Caco-2 (cell line): Measurements from ENCODE around the gene MORC2. TPM values are rescaled to one million over a fixed set of nuclear protein-coding genes. Genes with fewer than 3 reads are reported as not detected.

Experiments used
- BruUV-seq: library from RNA; stranded (reverse); fragments of 400-500 nt; replicated peaks from 2 replicates; lab custom pipeline; 2021; lab: Mats Ljungman, UMichigan
- CTCF ChIA-PET: fragments of 300-600 bp; sonication (Branson Sonifier 250); formaldehyde crosslinking; loops from one replicate; lab custom pipeline; 2022; ENCODE audit warnings: antibody characterized with exemption; lab: Charles Lee
- POLR2A ChIA-PET: fragments of 300-600 bp; sonication (Branson Sonifier 250); formaldehyde crosslinking; loops from one replicate; lab custom pipeline; 2022; ENCODE audit warnings: antibody characterized with exemption; lab: Charles Lee
- DNase-seq, 2 experiments: peaks; one replicate each; pipeline versions ENCODE4 v3.0.0 to v3.0.0-alpha.2; 2020 to 2022
- H3K27me3 ChIP-seq: replicated peaks from 2 replicates; pipeline ENCODE4 v1.6.0; 2011; ENCODE audit warnings: low read length; ENCODE audit not compliant: control insufficient read depth, insufficient read depth
- H3K36me3 ChIP-seq: 2 replicates; pipeline ENCODE4 v1.5.1; 2011; ENCODE audit warnings: low read length; ENCODE audit not compliant: control insufficient read depth, insufficient read depth
- H3K4me1 ChIP-seq: fragments of 250-450 bp; sonication (Bioruptor Pico); 2 replicates; pipeline ENCODE4 v1.5.1; 2020; ENCODE audit warnings: mild to moderate bottlenecking
- H3K4me3 ChIP-seq: 2 replicates; pipeline ENCODE4 v1.5.1; 2011; ENCODE audit warnings: low read depth, mild to moderate bottlenecking, control low read depth, low read length
- H3K9me3 ChIP-seq: fragments of 250-450 bp; sonication (Bioruptor Pico); 2 replicates; pipeline ENCODE4 v1.5.1; 2020; ENCODE audit warnings: mild to moderate bottlenecking, moderate library complexity
- H3K27ac Mint-ChIP-seq: one replicate; pipeline ENCODE4 v1.8.0; 2022; ENCODE audit warnings: mixed read lengths; ENCODE audit not compliant: unreplicated experiment
- H3K27me3 Mint-ChIP-seq: one replicate; pipeline ENCODE4 v1.8.0; 2022; ENCODE audit warnings: mixed read lengths; ENCODE audit not compliant: insufficient read depth, unreplicated experiment
- H3K36me3 Mint-ChIP-seq: one replicate; pipeline ENCODE4 v1.8.0; 2022; ENCODE audit warnings: mild to moderate bottlenecking, mixed read lengths; ENCODE audit not compliant: insufficient read depth, unreplicated experiment
- H3K4me1 Mint-ChIP-seq: one replicate; pipeline ENCODE4 v1.8.0; 2022; ENCODE audit warnings: low read depth, mixed read lengths; ENCODE audit not compliant: unreplicated experiment
- H3K4me3 Mint-ChIP-seq: one replicate; pipeline ENCODE4 v1.8.0; 2022; ENCODE audit warnings: mild to moderate bottlenecking, moderate library complexity, mixed read lengths; ENCODE audit not compliant: unreplicated experiment
- H3K9me3 Mint-ChIP-seq: one replicate; pipeline ENCODE4 v1.8.0; 2022; ENCODE audit warnings: mixed read lengths; ENCODE audit not compliant: unreplicated experiment
- intact Hi-C: fragments of 100-400 bp; cut with micrococcal nuclease; formaldehyde crosslinking; loops from one replicate; pipeline ENCODE4 v1.10.0; 2022; ENCODE audit not compliant: unreplicated experiment
- total RNA-seq: library from RNA; stranded (reverse); gene quantifications from 2 replicates; pipeline ENCODE4 v1.2.3, GENCODE V29; 2022
- TF ChIP-seq, protein P1 (sequence below), 2 experiments: fragments of 200-600 bp in 1 of 2; IDR thresholded peaks; 1 replicate in 1 of 2; 2 replicates in 1 of 2; pipeline versions ENCODE4 v1.5.1 to v1.8.0; 2011 to 2022; ENCODE audit warnings: antibody characterized with exemption in 1 of 2, control low read depth in 1 of 2, inconsistent platforms in 1 of 2, low read depth in 1 of 2, low read length in 1 of 2, mild to moderate bottlenecking in 1 of 2, moderate library complexity in 1 of 2; ENCODE audit not compliant: insufficient read depth in 1 of 2, severe bottlenecking in 1 of 2, unreplicated experiment in 1 of 2

Gene MORC2
- total RNA-seq, 1 experiment from 2014 or later, result 49.9 TPM

DNA sequence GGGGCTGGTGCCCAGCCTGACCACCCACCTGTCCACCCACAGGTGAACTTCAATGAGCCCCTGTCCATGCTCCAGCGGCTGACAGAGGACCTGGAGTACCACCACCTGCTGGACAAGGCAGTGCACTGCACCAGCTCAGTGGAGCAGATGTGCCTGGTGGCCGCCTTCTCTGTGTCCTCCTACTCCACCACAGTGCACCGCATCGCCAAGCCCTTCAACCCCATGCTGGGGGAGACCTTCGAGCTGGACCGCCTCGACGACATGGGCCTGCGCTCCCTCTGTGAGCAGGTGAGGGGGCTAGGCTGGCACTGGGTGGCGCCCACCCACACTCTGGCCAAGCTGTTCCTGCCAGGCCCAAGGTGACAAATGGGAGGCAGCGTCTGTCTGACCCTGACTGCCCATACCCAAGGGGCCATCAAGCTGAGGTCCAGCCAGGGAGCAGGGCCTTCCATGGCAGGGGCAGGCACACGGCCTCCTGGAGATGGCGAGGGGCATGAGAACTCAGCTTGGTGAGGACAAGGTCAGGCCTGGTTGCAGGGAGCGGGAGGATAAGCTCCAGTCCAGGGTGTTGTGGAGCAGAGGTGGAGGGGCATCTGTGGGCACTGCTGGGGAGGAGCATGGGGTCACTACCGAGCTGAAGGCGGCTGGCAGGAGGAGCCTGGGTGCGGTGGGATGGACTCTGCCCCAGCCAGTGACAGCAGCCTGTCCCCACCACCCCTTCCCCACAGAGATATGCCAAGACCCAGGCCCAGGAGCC, 77.7 kb downstream of the MORC2 start:
- H3K4me1 Mint-ChIP-seq, result no peaks in the 10 kb centered on the region
- no peaks in the 10 kb centered on the region for H3K9me3 Mint-ChIP-seq
- no peak overlapping the region for H3K4me3 Mint-ChIP-seq
- H3K36me3 Mint-ChIP-seq, result peaks cover 31% of the 10 kb centered on the region
- Histone ChIP-seq H3K4me3 (no peak overlapping the region), H3K36me3 (no peaks in the 10 kb centered on the region; the same call in none of the 2 replicates), H3K27me3 (no peaks in the 10 kb centered on the region), H3K9me3 (no peaks in the 10 kb centered on the region), H3K4me1 (no peaks in the 10 kb centered on the region)
- intact Hi-C loops, result loop anchor here (1.0 kb wide), 1 partner anchor 128 kb away; no protein-coding TSS in a partner anchor
- no peaks in the 10 kb centered on the region for H3K27me3 Mint-ChIP-seq
- ChIA-PET POLR2A (no interaction called here), CTCF (interaction anchor here (0.7 to 2.4 kb wide), 5 partner anchors 9 to 245 kb away, joined by 3 to 10 read pairs (median 4); no protein-coding TSS in a partner anchor)
- peak in 1 of 2 experiments; percentile 64 for DNase-seq
- no peak overlapping the region for H3K27ac Mint-ChIP-seq
- BruUV-seq, result no TSS peak
- TF ChIP-seq, protein P1, sequence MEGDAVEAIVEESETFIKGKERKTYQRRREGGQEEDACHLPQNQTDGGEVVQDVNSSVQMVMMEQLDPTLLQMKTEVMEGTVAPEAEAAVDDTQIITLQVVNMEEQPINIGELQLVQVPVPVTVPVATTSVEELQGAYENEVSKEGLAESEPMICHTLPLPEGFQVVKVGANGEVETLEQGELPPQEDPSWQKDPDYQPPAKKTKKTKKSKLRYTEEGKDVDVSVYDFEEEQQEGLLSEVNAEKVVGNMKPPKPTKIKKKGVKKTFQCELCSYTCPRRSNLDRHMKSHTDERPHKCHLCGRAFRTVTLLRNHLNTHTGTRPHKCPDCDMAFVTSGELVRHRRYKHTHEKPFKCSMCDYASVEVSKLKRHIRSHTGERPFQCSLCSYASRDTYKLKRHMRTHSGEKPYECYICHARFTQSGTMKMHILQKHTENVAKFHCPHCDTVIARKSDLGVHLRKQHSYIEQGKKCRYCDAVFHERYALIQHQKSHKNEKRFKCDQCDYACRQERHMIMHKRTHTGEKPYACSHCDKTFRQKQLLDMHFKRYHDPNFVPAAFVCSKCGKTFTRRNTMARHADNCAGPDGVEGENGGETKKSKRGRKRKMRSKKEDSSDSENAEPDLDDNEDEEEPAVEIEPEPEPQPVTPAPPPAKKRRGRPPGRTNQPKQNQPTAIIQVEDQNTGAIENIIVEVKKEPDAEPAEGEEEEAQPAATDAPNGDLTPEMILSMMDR (IDR thresholded peaks at IDR 0.05; ENCODE audit: insufficient read depth in 1 of 2, low read depth in 1 of 2, low read length in 1 of 2, severe bottlenecking in 1 of 2, unreplicated experiment in 1 of 2), result peak; percentile 69 to 84

DNA sequence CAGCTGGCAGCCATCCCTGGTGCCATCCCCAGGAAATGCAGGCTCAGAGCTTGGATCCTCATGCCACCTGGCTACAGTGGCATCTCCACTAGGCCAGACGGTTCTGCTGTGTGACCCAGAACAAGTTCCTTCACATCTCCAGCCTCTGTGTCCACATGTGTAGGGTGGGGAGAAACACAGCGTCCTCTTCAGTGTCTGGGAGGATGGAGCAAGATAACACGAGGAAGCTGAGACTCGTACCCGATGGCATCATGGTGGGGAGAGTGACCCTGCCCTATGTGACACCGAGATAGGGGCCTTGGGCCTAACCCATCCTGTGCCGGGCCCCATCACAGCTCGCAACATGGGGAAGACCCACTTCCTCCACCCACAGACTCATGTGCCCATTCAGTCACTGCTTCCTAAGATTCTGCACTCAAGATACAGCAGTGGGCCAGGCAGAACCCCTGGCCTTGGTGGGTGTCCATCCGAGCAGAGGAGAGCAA, 78.5 kb downstream of the MORC2 start:
- no TSS peak for BruUV-seq
- H3K4me1 ChIP-seq, result no peaks in the 10 kb centered on the region
- TF ChIP-seq, protein P1 (IDR thresholded peaks at IDR 0.05; ENCODE audit: insufficient read depth in 1 of 2, low read depth in 1 of 2, low read length in 1 of 2, severe bottlenecking in 1 of 2, unreplicated experiment in 1 of 2), result no peak
- H3K27me3 Mint-ChIP-seq, result no peaks in the 10 kb centered on the region
- H3K36me3 Mint-ChIP-seq, result peaks cover 31% of the 10 kb centered on the region
- no peaks in the 10 kb centered on the region for H3K9me3 Mint-ChIP-seq
- DNase-seq, result no peak
- H3K27me3 ChIP-seq, result no peaks in the 10 kb centered on the region
- H3K4me3 ChIP-seq, result no peak overlapping the region
- CTCF ChIA-PET, result interaction anchor here (1.4 to 2.4 kb wide), 3 partner anchors 8 to 127 kb away, joined by 4 to 10 read pairs (median 6); no protein-coding TSS in a partner anchor
- H3K27ac Mint-ChIP-seq, result no peak overlapping the region
- H3K4me3 Mint-ChIP-seq, result no peak overlapping the region
- H3K4me1 Mint-ChIP-seq, result no peaks in the 10 kb centered on the region
- intact Hi-C loops, result loop anchor here (1.0 kb wide), 1 partner anchor 127 kb away; no protein-coding TSS in a partner anchor
- H3K9me3 ChIP-seq, result no peaks in the 10 kb centered on the region
- no peaks in the 10 kb centered on the region; the same call in none of the 2 replicates for H3K36me3 ChIP-seq
- POLR2A ChIA-PET, result interaction anchor here (0.9 kb wide), 1 partner anchor 32 kb away, joined by 3 read pairs; no protein-coding TSS in a partner anchor

GRCh38 chr22:30889268-30889995, 79.1 kb downstream of the MORC2 start:
- H3K27me3 Mint-ChIP-seq, result no peaks in the 10 kb centered on the region
- peaks cover 31% of the 10 kb centered on the region for H3K36me3 Mint-ChIP-seq
- Histone ChIP-seq H3K4me1 (no peaks in the 10 kb centered on the region), H3K36me3 (no peaks in the 10 kb centered on the region; the same call in none of the 2 replicates), H3K27me3 (no peaks in the 10 kb centered on the region), H3K4me3 (no peak overlapping the region), H3K9me3 (no peaks in the 10 kb centered on the region)
- BruUV-seq, result no TSS peak
- ChIA-PET CTCF (interaction anchor here (0.5 to 2.4 kb wide), 2 partner anchors 8 to 333 kb away, joined by 4 to 6 read pairs; no protein-coding TSS in a partner anchor), POLR2A (interaction anchor here (0.9 kb wide), 1 partner anchor 33 kb away, joined by 3 read pairs; no protein-coding TSS in a partner anchor)
- no peaks in the 10 kb centered on the region for H3K4me1 Mint-ChIP-seq
- no peak overlapping the region for H3K4me3 Mint-ChIP-seq
- TF ChIP-seq, protein P1 (IDR thresholded peaks at IDR 0.05; ENCODE audit: insufficient read depth in 1 of 2, low read depth in 1 of 2, low read length in 1 of 2, severe bottlenecking in 1 of 2, unreplicated experiment in 1 of 2), result no peak
- DNase-seq, result no peak
- intact Hi-C loops, result no loop called here
- no peaks in the 10 kb centered on the region for H3K9me3 Mint-ChIP-seq
- H3K27ac Mint-ChIP-seq, result no peak overlapping the region
